Testis (tissue), 3 donors: ENCODE measurements around the gene POLR2C. TPM values are rescaled to one million over a fixed set of nuclear protein-coding genes. Genes with fewer than 3 reads are reported as not detected.

Source experiments
- DNase-seq: peaks from one replicate; pipeline ENCODE4 v3.0.0-alpha.2; 2019
- H3K27ac ChIP-seq, 2 donors: fragments of 200-600 bp; sonication (generic); one replicate each; pipeline ENCODE4 v1.5.1; 2019
- H3K27me3 ChIP-seq: fragments of 200-600 bp; sonication (generic); one replicate; pipeline ENCODE4 v1.5.1; 2019
- H3K36me3 ChIP-seq: fragments of 200-600 bp; sonication (generic); one replicate; pipeline ENCODE4 v1.5.1; 2017; ENCODE audit warnings: low read depth; ENCODE audit errors: missing control alignments
- H3K4me1 ChIP-seq: fragments of 200-600 bp; sonication (generic); one replicate; pipeline ENCODE4 v1.5.1; 2019
- H3K4me3 ChIP-seq, 2 donors: fragments of 200-600 bp; sonication (generic); one replicate each; pipeline ENCODE4 v1.5.1; 2017 to 2019
- H3K9me3 ChIP-seq: fragments of 200-600 bp; sonication (generic); one replicate; pipeline ENCODE4 v1.5.1; 2017
- POLR2A ChIP-seq: fragments of 450-650 bp; IDR thresholded peaks from one replicate; pipeline ENCODE4 v1.6.1; 2017; ENCODE audit warnings: antibody characterized with exemption, mild to moderate bottlenecking, moderate library complexity
- WGBS, 2 donors: methylation state at CpG; one replicate each; pipeline ENCODE4 v1.1.5; 2018; 5-methylcytosine and 5-hydroxymethylcytosine counted together
- intact Hi-C: fragments of 100-400 bp; cut with DNase I; formaldehyde crosslinking; loops from one replicate; pipeline ENCODE4 v1.15.1; 2023; ENCODE audit warnings: low total_unique reads
- polyA plus RNA-seq: library from polyadenylated mRNA; stranded (reverse); fragments of 350-450 nt; fragmentation: Illumina TruSeq; extraction: RNeasy Lipid Tissue Mini Kit (QIAGEN cat#74804); gene quantifications from one replicate; pipeline ENCODE4 v1.2.3, GENCODE V29; 2014; ENCODE audit warnings: low read depth, low replicate concordance; ENCODE audit not compliant: insufficient read depth
- total RNA-seq, 2 donors: library from RNA; depleted of rRNA; stranded (reverse); fragments of >200 nt; gene quantifications; one replicate each; pipeline ENCODE4 v1.2.3, GENCODE V29; 2016
- TF ChIP-seq, protein P1 (sequence below), 3 experiments: fragments of 450-650 bp in 2 of 3; fragments of 200-600 bp in 1 of 3; sonication (generic) in 1 of 3; IDR thresholded peaks; one replicate each; pipeline ENCODE4 v1.5.1; 2016 to 2019; ENCODE audit warnings: antibody characterized with exemption in 3 of 3, mild to moderate bottlenecking in 2 of 3, moderate library complexity in 1 of 3

Gene POLR2C
- total and polyA plus RNA-seq, 3 donors from 2014 or later: 65.0 to 102 (median 88.7) TPM

DNA sequence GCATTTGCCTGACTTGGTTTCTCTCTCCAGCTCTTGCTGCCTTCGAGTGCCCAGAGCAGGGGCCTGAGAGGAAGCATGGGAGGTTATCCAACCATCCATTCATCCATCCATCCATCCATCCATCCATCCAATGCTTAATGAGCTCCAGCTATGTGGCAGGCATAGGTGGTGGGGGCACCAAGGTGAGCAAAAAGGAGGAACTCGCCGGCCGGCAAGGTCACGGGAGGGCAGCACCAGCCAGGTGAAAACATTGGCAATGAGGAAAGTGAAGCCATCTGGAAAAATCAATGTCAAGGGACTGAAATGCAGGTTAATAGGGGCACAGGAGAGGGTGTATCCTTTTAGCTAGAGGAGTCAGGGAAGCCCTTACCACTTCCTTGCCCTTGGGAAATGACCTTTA, 42.0 kb downstream of the POLR2C start:
- intact Hi-C loops: no loop called here
- no peaks in the 10 kb centered on the region for H3K27me3 ChIP-seq
- H3K4me1 ChIP-seq: peaks cover 13% of the 10 kb centered on the region
- H3K9me3 ChIP-seq: no peaks in the 10 kb centered on the region
- no peak overlapping the region for H3K4me3 ChIP-seq
- WGBS, 2 donors: 81 to 82% methylated on average over 5 of the region's 5 CpGs
- no peaks in the 10 kb centered on the region for H3K36me3 ChIP-seq
- H3K27ac ChIP-seq: no peak overlapping the region
- DNase-seq: no peak
- TF ChIP-seq POLR2A: no peak
- TF ChIP-seq, protein P1, sequence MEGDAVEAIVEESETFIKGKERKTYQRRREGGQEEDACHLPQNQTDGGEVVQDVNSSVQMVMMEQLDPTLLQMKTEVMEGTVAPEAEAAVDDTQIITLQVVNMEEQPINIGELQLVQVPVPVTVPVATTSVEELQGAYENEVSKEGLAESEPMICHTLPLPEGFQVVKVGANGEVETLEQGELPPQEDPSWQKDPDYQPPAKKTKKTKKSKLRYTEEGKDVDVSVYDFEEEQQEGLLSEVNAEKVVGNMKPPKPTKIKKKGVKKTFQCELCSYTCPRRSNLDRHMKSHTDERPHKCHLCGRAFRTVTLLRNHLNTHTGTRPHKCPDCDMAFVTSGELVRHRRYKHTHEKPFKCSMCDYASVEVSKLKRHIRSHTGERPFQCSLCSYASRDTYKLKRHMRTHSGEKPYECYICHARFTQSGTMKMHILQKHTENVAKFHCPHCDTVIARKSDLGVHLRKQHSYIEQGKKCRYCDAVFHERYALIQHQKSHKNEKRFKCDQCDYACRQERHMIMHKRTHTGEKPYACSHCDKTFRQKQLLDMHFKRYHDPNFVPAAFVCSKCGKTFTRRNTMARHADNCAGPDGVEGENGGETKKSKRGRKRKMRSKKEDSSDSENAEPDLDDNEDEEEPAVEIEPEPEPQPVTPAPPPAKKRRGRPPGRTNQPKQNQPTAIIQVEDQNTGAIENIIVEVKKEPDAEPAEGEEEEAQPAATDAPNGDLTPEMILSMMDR (IDR thresholded peaks at IDR 0.05): no peak

DNA sequence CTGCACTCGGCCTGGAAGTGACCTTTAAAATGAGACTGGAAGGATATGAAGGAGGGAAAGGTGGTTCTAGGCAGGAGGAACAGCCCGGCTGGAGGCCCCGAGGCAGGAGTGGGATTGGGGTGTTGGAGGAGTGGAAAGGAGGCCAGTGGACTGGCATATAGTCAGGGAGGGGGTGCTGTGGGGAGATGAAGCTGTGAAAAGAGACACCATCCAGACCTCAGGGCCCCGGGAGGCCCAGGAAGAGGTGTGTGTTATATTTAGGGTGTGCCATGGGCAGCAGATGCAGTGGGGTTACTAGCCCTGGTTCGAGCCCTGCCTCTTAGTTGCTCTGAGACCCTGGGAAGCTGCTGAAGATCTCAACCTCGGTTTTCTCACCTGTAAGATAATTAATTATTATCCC, 42.7 kb downstream of the POLR2C start:
- DNase-seq: no peak
- no peak overlapping the region for H3K27ac ChIP-seq
- no peak overlapping the region for H3K4me3 ChIP-seq
- WGBS, 2 donors: 73 to 78% methylated on average over 6 of the region's 6 CpGs
- no peaks in the 10 kb centered on the region for H3K9me3 ChIP-seq
- TF ChIP-seq POLR2A: no peak
- TF ChIP-seq, protein P1 (IDR thresholded peaks at IDR 0.05): no peak
- no peaks in the 10 kb centered on the region for H3K36me3 ChIP-seq
- intact Hi-C loops: no loop called here
- no peaks in the 10 kb centered on the region for H3K27me3 ChIP-seq
- H3K4me1 ChIP-seq: peaks cover 18% of the 10 kb centered on the region

DNA sequence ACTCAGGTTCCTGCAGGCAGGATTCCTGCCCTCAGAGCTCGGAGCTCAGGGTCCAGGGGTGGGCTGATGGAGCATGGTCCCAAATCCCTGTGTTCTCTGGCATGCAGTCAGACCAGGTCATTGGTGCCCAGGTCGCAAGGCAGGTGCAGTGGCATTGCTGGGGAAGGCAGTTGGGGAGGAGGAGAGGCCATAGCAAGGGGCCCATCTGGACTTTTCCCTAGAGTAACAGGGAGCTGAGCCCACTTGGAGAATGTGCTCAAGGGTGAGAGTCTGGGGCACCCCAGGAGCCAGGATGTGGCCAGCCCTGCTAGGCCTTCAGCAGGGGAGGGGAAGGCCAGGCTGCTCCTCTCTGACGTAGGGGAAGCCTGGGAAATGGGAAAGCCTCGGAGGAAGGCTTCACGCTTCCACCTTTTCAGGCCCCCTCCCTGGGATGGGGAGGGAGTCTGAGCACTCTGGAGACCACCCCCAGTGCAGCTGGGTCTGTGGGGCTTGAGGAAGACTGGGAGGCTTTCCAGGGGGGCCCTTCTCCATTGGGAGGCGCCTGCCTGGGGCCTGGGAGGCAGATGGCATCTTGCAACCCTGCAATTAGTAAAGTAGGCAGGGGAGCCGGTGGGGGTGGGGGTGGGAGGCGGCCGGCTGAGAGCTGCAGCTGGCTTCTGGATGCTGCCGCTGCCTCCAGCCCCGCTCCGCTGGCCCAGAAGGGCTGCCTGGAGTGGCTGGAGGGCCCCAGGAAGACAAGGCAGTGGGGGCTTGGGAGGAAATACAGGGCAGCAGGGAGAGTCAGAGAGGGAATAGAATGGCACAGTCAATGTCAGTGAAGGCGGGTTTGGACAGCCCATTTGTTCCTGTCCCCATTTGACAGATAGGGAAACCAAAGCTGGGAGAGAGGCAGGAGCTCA, 44.9 kb downstream of the POLR2C start:
- Histone ChIP-seq H3K9me3 (no peaks in the 10 kb centered on the region), H3K36me3 (no peaks in the 10 kb centered on the region), H3K4me3 (no peak overlapping the region), H3K27me3 (no peaks in the 10 kb centered on the region), H3K4me1 (peaks cover 13% of the 10 kb centered on the region), H3K27ac (no peak overlapping the region)
- no peak for DNase-seq
- WGBS, 2 donors: 81 to 85% methylated on average over 9 to 13 of the region's 13 CpGs
- TF ChIP-seq, protein P1 (IDR thresholded peaks at IDR 0.05): no peak
- TF ChIP-seq POLR2A: no peak
- intact Hi-C loops: no loop called here

- DNase-seq: no peak
- intact Hi-C loops: no loop called here
- H3K36me3 ChIP-seq: no peaks in the 10 kb centered on the region
- no peaks in the 10 kb centered on the region for H3K27me3 ChIP-seq
- peaks cover 11% of the 10 kb centered on the region for H3K4me1 ChIP-seq
- no peaks in the 10 kb centered on the region for H3K9me3 ChIP-seq
- WGBS, 2 donors: 100% methylated on average over 3 of the region's 3 CpGs; no CpG with 5 or more reads in 1 of the 2 donors
- H3K4me3 ChIP-seq: no peak overlapping the region
- TF ChIP-seq POLR2A: no peak
- TF ChIP-seq, protein P1 (IDR thresholded peaks at IDR 0.05): no peak
- H3K27ac ChIP-seq: no peak overlapping the region
These were observed 45.6 kb downstream of the POLR2C start for GRCh38 chr16:57508035-57508425.
